Measurements from ENCODE around the gene RIMBP2.

Gene RIMBP2

DNA sequence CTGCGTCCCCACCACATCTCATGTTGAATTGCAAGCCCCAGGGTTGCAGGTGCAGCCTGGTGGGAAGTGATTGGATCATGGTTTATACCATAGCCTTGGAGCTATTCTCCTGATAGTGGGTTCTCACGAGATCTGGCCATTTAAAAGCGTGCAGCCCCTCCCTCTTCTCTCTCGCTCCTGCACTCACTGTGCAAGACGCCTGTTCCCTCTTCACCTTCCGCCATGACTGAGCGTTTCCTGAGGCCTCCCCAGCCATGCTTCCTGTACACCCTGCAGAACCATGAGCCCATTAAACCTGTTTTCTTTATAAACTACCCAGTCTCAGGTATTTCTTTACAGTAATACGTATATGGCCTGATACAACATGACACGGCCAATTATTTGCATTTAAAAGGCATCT lies 146.6 kb downstream of the RIMBP2 start:
- no peaks in the 10 kb centered on the region for H3K79me2 ChIP-seq (ENCODE audit: insufficient read depth, low read length)
- H3K9ac ChIP-seq (ENCODE audit: low read length) = no peak overlapping the region
- H3K9me2 ChIP-seq (ENCODE audit: low read depth, low read length) = no peaks in the 10 kb centered on the region
- H3K4me2 ChIP-seq (ENCODE audit: low read length) = no peak overlapping the region
- no peaks in the 10 kb centered on the region for H4K20me1 ChIP-seq (ENCODE audit: insufficient read depth, low read length)
- no peaks in the 10 kb centered on the region for H3K9me3 ChIP-seq (ENCODE audit: low read length)
- H3K4me3 ChIP-seq (ENCODE audit: low read depth, low read length, poor library complexity, severe bottlenecking) = no peak overlapping the region
- H2AFZ ChIP-seq (ENCODE audit: low read length) = no peak overlapping the region
- no peak for TF ChIP-seq EZH2 (IDR thresholded peaks at IDR 0.05; ENCODE audit: borderline replicate concordance, low read length)
- TF ChIP-seq, protein P1, sequence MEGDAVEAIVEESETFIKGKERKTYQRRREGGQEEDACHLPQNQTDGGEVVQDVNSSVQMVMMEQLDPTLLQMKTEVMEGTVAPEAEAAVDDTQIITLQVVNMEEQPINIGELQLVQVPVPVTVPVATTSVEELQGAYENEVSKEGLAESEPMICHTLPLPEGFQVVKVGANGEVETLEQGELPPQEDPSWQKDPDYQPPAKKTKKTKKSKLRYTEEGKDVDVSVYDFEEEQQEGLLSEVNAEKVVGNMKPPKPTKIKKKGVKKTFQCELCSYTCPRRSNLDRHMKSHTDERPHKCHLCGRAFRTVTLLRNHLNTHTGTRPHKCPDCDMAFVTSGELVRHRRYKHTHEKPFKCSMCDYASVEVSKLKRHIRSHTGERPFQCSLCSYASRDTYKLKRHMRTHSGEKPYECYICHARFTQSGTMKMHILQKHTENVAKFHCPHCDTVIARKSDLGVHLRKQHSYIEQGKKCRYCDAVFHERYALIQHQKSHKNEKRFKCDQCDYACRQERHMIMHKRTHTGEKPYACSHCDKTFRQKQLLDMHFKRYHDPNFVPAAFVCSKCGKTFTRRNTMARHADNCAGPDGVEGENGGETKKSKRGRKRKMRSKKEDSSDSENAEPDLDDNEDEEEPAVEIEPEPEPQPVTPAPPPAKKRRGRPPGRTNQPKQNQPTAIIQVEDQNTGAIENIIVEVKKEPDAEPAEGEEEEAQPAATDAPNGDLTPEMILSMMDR (IDR thresholded peaks at IDR 0.05; ENCODE audit: low read length) = no peak
- H3F3A ChIP-seq (ENCODE audit: insufficient read depth, low read length) = no peaks in the 10 kb centered on the region
- H3K4me1 ChIP-seq (ENCODE audit: insufficient read depth, low read length, severe bottlenecking) = no peaks in the 10 kb centered on the region
- H3K27ac ChIP-seq (ENCODE audit: low read depth, low read length, poor library complexity, severe bottlenecking) = no peak overlapping the region
- H3K27me3 ChIP-seq (ENCODE audit: insufficient read depth, low read length) = no peaks in the 10 kb centered on the region; the same call in 1 of the 2 replicates
- H3K36me3 ChIP-seq (ENCODE audit: insufficient read depth, low read length) = no peaks in the 10 kb centered on the region

DNA sequence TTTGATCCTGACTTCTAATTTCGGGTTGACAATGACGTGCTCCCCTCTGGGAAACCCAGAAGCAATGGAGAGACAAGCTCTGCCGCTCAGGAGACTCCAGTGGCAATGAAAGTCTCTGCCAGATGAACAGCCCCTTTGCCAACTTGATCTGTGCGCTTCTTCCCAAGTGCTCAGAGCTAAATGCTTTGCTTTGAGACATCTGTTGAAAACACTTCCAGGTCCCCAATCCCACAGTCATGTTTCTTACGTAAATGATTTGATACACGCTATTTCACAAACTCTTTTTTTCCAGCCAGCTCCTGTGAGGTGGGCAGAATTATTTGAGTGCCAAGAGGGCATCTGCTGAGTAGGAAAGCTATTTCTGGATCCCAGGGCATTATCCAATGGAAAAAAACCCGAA lies 147.6 kb downstream of the RIMBP2 start:
- H2AFZ ChIP-seq (ENCODE audit: low read length) = no peak overlapping the region
- TF ChIP-seq, protein P1 (IDR thresholded peaks at IDR 0.05; ENCODE audit: low read length) = no peak
- TF ChIP-seq EZH2 (IDR thresholded peaks at IDR 0.05; ENCODE audit: borderline replicate concordance, low read length) = no peak
- no peaks in the 10 kb centered on the region for H3K36me3 ChIP-seq (ENCODE audit: insufficient read depth, low read length)
- H3K9ac ChIP-seq (ENCODE audit: low read length) = no peak overlapping the region
- no peak overlapping the region for H3K4me2 ChIP-seq (ENCODE audit: low read length)
- no peak overlapping the region for H3K27ac ChIP-seq (ENCODE audit: low read depth, low read length, poor library complexity, severe bottlenecking)
- H3K4me1 ChIP-seq (ENCODE audit: insufficient read depth, low read length, severe bottlenecking) = no peaks in the 10 kb centered on the region
- H3F3A ChIP-seq (ENCODE audit: insufficient read depth, low read length) = no peaks in the 10 kb centered on the region
- no peaks in the 10 kb centered on the region for H3K9me3 ChIP-seq (ENCODE audit: low read length)
- H3K27me3 ChIP-seq (ENCODE audit: insufficient read depth, low read length) = no peaks in the 10 kb centered on the region; the same call in 1 of the 2 replicates
- H3K9me2 ChIP-seq (ENCODE audit: low read depth, low read length) = no peaks in the 10 kb centered on the region
- H4K20me1 ChIP-seq (ENCODE audit: insufficient read depth, low read length) = no peaks in the 10 kb centered on the region
- no peak overlapping the region for H3K4me3 ChIP-seq (ENCODE audit: low read depth, low read length, poor library complexity, severe bottlenecking)
- no peaks in the 10 kb centered on the region for H3K79me2 ChIP-seq (ENCODE audit: insufficient read depth, low read length)

DNA sequence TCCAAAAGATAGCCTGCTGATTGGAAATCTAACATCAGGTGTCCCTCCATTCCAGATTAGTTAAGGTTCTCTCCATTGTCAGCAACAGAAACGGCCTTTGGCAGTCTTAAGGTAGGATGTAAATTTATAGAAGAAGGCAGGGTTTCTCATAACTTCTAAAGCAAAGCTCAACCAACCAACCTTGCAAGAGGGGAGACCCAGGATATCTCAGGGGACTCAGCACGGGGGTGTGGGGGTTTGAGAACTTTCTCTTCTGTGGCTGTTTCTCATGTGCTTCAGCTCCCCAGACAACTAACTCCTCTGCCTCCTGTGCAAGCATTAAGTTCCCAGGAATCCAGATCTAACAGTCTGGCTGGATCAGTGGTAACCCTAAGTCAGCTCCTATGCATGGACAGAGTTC lies 148.1 kb downstream of the RIMBP2 start:
- TF ChIP-seq, protein P1 (IDR thresholded peaks at IDR 0.05; ENCODE audit: low read length) = no peak
- no peak for TF ChIP-seq EZH2 (IDR thresholded peaks at IDR 0.05; ENCODE audit: borderline replicate concordance, low read length)
- Histone ChIP-seq H3K4me3 (ENCODE audit: low read depth, low read length, poor library complexity, severe bottlenecking) (no peak overlapping the region), H4K20me1 (ENCODE audit: insufficient read depth, low read length) (no peaks in the 10 kb centered on the region), H3K27me3 (ENCODE audit: insufficient read depth, low read length) (no peaks in the 10 kb centered on the region; the same call in 1 of the 2 replicates), H3K27ac (ENCODE audit: low read depth, low read length, poor library complexity, severe bottlenecking) (no peak overlapping the region), H3K79me2 (ENCODE audit: insufficient read depth, low read length) (no peaks in the 10 kb centered on the region), H3K9ac (ENCODE audit: low read length) (no peak overlapping the region), H3F3A (ENCODE audit: insufficient read depth, low read length) (no peaks in the 10 kb centered on the region), H3K9me3 (ENCODE audit: low read length) (no peaks in the 10 kb centered on the region), H3K4me1 (ENCODE audit: insufficient read depth, low read length, severe bottlenecking) (no peaks in the 10 kb centered on the region), H3K9me2 (ENCODE audit: low read depth, low read length) (no peaks in the 10 kb centered on the region), H3K36me3 (ENCODE audit: insufficient read depth, low read length) (no peaks in the 10 kb centered on the region), H3K4me2 (ENCODE audit: low read length) (no peak overlapping the region), H2AFZ (ENCODE audit: low read length) (no peak overlapping the region)
